HG03064 (cell line): ENCODE measurements around the gene MAPRE2.

Experiments used
- ATAC-seq: cut with Tn5 transposase; IDR thresholded peaks from one replicate; pipeline ENCODE4 v1.9.1; 2021; ENCODE audit warnings: low read depth; ENCODE audit not compliant: unreplicated experiment

Gene MAPRE2

GRCh38 chr18:35172009-35172408 is 130.8 kb downstream of the MAPRE2 start:
- ATAC-seq = no peak

DNA sequence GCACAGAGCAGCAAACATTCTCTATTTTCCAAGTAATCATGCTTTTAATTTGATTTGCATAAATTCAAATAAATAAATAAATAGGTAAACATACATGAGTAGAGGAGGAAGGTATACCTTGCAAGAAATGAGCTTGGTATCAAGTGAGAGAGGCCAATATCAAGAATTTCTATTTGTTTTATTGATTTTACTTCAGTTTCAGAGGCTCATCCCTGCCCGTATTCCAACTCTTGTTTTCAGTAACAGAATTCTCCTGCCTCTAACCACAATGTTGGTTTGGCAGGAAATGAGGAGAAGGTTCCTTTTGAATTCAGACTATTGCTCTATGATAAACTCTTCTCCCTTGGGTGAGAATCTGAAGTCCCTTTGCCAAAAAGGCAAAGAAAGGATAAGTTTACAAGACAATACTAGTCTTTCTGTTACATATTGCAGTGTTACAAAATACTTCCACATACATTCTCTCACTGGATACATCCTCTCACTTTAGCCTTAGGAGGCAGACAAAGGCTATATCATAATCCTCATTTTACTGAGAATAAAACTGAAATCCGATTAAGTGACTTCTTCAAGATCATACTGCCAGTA is 131.3 kb downstream of the MAPRE2 start:
- ATAC-seq = no peak

GRCh38 chr18:35174093-35174731 is 133.0 kb downstream of the MAPRE2 start:
- peak; percentile 70 for ATAC-seq

DNA sequence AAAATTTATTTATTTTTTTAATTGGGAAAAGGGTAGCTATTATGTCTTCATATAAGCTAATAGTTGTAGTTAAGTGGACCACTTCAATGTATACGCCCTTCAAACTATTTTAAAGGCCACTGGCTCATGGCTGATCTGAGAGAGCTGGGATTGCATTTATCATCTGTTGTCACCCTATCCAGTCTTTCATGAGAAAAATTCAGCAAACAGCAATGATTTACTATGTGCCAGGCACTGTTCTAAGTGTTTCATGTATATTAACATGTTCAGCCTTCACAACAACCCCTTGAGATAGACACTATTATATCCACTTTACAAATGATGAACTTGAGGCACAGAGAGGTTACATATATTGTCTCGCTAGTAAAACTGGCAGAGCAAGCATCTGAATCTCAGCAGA is 133.5 kb downstream of the MAPRE2 start:
- ATAC-seq = no peak

DNA sequence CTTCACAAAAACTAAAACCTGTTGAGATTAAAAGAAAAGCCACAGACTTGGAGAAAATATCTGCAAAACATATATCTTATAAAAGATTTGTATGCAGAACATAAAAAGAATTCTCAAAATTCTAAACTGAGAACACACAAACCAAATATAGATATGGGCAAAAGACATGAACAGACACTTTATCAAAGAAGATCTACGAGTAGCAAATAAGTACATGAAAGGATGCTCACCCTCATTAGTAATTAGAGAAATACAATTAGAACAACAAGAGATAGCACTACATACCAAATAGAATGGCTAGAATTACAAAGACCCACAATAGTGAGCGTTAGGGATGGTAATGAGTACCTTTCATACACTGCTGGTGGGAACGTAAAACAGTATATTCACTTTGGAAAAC is 135.7 kb downstream of the MAPRE2 start:
- ATAC-seq = no peak

DNA sequence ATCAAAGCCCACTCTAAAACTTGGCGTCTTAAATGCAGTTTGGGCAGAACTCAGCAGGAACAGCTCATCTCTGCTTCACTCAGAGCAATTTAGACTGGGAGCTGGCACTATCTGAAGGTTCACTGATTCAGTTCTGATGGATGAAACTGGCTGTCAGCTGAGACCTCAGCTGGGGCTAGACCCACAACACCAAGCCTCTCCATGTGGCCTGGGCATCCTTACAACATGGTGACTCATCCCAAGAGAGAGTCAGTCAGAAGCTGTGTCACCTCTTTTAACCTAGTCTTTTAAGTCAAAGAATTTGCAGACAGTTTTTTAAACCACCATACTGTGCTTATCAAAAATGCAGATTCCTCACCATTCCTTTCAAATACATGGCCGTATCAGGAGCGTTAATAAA is 137.0 kb downstream of the MAPRE2 start:
- no peak for ATAC-seq

DNA sequence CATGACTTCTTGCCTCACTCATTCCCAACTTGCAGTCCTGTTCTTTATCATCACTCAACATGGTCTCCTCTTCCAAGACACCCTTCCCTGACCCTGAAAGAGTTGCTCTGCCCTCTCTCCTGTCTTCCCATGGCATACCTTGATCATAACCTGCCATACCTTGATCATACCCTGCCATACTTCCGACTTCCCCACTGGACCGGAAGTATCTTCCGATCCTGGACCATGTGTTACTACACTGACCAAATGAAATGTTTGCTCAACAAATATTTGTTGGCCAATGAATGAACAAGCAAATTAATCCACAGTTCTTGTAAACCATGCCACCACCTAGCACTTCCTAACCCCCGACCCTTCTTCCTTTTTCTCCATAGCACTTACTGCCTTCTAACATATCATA is 138.7 kb downstream of the MAPRE2 start:
- ATAC-seq = no peak

- ATAC-seq = no peak
Observed at GRCh38 chr18:35180455-35180854, 139.2 kb downstream of the MAPRE2 start.

- no peak for ATAC-seq
Observed at GRCh38 chr18:35182151-35182550, 140.9 kb downstream of the MAPRE2 start.

DNA sequence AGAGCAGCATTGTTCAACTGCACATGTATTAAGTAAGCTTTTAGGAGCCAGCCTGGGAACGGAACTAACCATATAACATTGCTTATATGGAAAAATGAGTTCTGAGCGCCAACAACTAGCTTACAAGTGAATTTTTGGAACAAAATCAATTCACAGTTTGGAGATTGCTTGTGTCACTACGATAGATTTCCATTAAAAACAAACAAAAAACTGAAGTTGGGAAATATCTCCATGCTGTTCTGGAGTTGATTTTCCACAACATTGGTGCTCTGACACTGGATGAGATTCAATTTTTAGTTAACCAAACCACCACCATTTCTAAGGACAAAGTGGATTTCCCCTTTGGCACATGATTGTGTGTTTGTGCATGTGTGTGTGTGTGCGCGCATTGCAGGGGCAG is 142.7 kb downstream of the MAPRE2 start:
- no peak for ATAC-seq

DNA sequence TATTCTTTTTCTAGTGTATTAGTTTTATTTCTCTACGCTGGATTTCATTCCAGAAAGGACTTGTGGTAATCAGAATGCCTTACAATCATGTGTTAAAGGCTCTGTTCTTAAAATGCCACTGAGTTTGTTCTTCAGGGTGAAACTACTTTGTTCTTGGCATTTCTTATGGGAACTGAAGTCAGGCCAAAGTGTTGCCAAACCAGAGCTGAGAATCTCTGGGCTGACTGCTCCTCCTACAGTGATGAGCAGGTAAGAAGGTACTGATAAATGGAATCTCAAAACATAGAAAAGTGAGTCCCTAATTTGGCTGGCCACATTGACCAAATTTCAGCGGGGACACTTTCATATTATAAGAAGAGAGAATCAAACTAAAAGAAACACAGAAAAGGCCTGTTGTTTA is 144.6 kb downstream of the MAPRE2 start:
- ATAC-seq = no peak

DNA sequence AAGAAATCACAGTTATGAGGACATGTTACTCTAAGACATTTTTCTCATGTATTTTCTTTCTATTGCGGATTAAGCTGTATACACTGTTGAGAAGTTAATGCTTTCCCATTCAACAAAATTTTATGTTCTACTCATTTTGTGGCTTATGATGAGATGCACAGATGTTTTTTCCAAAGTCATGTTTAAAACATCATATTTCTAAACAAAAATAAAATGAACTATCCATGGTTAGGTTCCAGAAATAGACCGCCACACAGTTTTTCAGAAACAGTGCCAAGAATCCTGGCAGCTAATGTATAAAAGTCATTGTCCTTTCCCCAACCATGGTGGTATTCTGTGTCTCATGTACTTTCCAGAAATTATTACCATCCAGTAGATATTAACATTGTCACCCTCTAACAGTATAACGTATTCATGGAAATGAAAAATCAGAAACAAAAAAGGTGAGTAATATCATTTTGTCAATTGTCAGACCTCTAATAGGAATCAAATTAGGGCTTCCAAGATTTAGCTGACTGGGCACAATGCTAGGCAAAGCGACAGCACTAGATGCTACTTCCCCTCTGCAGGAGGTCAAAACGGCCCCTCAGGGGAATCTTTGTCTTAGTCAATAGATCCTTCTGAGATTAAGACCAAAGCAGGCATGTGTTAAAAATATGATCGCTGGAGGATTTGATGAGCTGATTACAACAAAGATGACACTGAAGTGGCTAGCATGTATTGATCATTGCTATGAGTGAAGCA is 145.2 kb downstream of the MAPRE2 start:
- no peak for ATAC-seq

GRCh38 chr18:35189510-35189909 is 148.3 kb downstream of the MAPRE2 start:
- no peak for ATAC-seq

GRCh38 chr18:35190948-35191697 is 149.9 kb downstream of the MAPRE2 start:
- no peak for ATAC-seq

DNA sequence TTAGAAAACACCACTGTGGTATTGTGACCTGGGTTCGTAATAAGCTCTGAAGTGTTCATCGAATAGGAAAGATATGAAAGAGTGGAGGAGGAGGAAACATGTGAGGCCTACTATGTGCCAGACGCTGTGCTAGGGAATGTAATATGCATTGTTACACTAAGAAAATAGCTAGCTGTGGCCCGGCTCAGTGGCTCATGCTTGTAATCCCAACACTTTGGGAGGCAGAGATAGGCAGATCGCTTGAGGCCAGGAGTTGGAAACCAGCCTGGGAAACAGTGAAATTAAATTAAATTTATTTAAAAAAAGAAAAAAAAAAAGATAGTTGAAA is 150.4 kb downstream of the MAPRE2 start:
- no peak for ATAC-seq

GRCh38 chr18:35192415-35192814 is 151.2 kb downstream of the MAPRE2 start:
- no peak for ATAC-seq
